GM23338 (cell line): ENCODE measurements around the gene CCDC122. TPM values are rescaled to one million over a fixed set of nuclear protein-coding genes. Genes with fewer than 3 reads are reported as not detected.

Experiments
- ATAC-seq: fragments of 200-7000 bp; cut with Tn5 transposase; 3 replicates; pipeline ENCODE4 v1.9.1; 2020
- DNase-seq: peaks from one replicate; pipeline ENCODE4 v3.0.0-alpha.2; 2015; ENCODE audit warnings: low spot score
- H2AFZ ChIP-seq: fragments of 200-600 bp; sonication (generic); 2 replicates; pipeline ENCODE4 v1.8.0; 2016; ENCODE audit warnings: antibody characterized with exemption, mild to moderate bottlenecking, moderate library complexity
- H3F3A ChIP-seq: fragments of 200-600 bp; sonication (generic); replicated peaks from 2 replicates; pipeline ENCODE4 v1.8.0; 2017; ENCODE audit warnings: antibody characterized with exemption, mixed run types, low read depth
- H3K27ac ChIP-seq: fragments of 200-600 bp; sonication (generic); 2 replicates; pipeline ENCODE4 v1.6.1; 2016; ENCODE audit warnings: low read depth
- H3K27me3 ChIP-seq: fragments of 200-600 bp; sonication (generic); 2 replicates; pipeline ENCODE4 v1.8.0; 2016; ENCODE audit warnings: mild to moderate bottlenecking, mixed run types, moderate library complexity; ENCODE audit not compliant: insufficient read depth
- H3K36me3 ChIP-seq: fragments of 200-600 bp; sonication (generic); 2 replicates; pipeline ENCODE4 v1.8.0; 2016; ENCODE audit warnings: mild to moderate bottlenecking; ENCODE audit not compliant: insufficient read depth
- H3K4me1 ChIP-seq: fragments of 200-600 bp; sonication (generic); 2 replicates; pipeline ENCODE4 v1.8.0; 2016; ENCODE audit warnings: mild to moderate bottlenecking, moderate library complexity; ENCODE audit not compliant: insufficient read depth
- H3K4me2 ChIP-seq: fragments of 200-600 bp; sonication (generic); 2 replicates; pipeline ENCODE4 v1.7.1; 2017; ENCODE audit warnings: mixed run types
- H3K4me3 ChIP-seq: fragments of 200-600 bp; sonication (generic); 2 replicates; pipeline ENCODE4 v1.6.1; 2016; ENCODE audit warnings: mixed run types
- H3K79me2 ChIP-seq: fragments of 200-600 bp; sonication (generic); replicated peaks from 2 replicates; pipeline ENCODE4 v1.8.0; 2017; ENCODE audit warnings: mild to moderate bottlenecking; ENCODE audit not compliant: insufficient read depth
- H3K9me2 ChIP-seq: fragments of 200-600 bp; sonication (generic); 2 replicates; pipeline ENCODE4 v1.8.0; 2017; ENCODE audit not compliant: insufficient read depth
- H4K20me1 ChIP-seq: fragments of 200-600 bp; sonication (generic); replicated peaks from 2 replicates; pipeline ENCODE4 v1.8.0; 2017; ENCODE audit warnings: mild to moderate bottlenecking; ENCODE audit not compliant: insufficient read depth
- H3K27ac Mint-ChIP-seq: 2 replicates; pipeline ENCODE4 v1.8.0; 2020; ENCODE audit warnings: inconsistent platforms, mild to moderate bottlenecking, moderate library complexity, mixed read lengths
- H3K27me3 Mint-ChIP-seq: 3 replicates; pipeline ENCODE4 v1.8.0; 2022; ENCODE audit warnings: low read depth, mild to moderate bottlenecking, moderate library complexity, mixed read lengths, inconsistent platforms; ENCODE audit not compliant: insufficient read depth, poor library complexity
- H3K36me3 Mint-ChIP-seq: 3 replicates; pipeline ENCODE4 v1.8.0; 2021; ENCODE audit warnings: low read depth, mild to moderate bottlenecking, inconsistent platforms, moderate library complexity, mixed read lengths
- H3K4me1 Mint-ChIP-seq: 3 replicates; pipeline ENCODE4 v1.8.0; 2020; ENCODE audit warnings: mild to moderate bottlenecking, inconsistent platforms, mixed read lengths
- H3K4me3 Mint-ChIP-seq: 3 replicates; pipeline ENCODE4 v1.8.0; 2021; ENCODE audit warnings: moderate library complexity, mild to moderate bottlenecking, inconsistent platforms, mixed read lengths
- H3K9me3 Mint-ChIP-seq: 3 replicates; pipeline ENCODE4 v1.8.0; 2020; ENCODE audit warnings: moderate library complexity, mild to moderate bottlenecking, inconsistent platforms, mixed read lengths
- CREB1 ChIP-seq: fragments of 250-450 bp; sonication (Bioruptor Pico); IDR thresholded peaks from 2 replicates; pipeline ENCODE4 v1.5.0; 2020; ENCODE audit warnings: low read depth, mild to moderate bottlenecking, moderate library complexity
- CTCF ChIP-seq, 2 experiments: fragments of 200-600 bp in 1 of 2; sonication (generic) in 1 of 2; conservative IDR thresholded peaks; 2 replicates each; pipeline versions ENCODE4 v1.5.1 to v1.6.1; 2016 to 2017; ENCODE audit warnings: antibody characterized with exemption in 2 of 2, low read depth in 2 of 2, mild to moderate bottlenecking in 2 of 2, moderate library complexity in 1 of 2
- ETS1 ChIP-seq: IDR thresholded peaks from 2 replicates; pipeline ENCODE4 v1.6.1; 2016; ENCODE audit warnings: antibody characterized with exemption
- EZH2phosphoT487 ChIP-seq: fragments of 200-600 bp; sonication (generic); IDR thresholded peaks from one replicate; pipeline ENCODE4 v1.8.1; 2018; ENCODE audit warnings: antibody characterized with exemption; ENCODE audit not compliant: unreplicated experiment
- JUNB ChIP-seq: IDR thresholded peaks from one replicate; pipeline ENCODE4 v1.6.1; 2016; ENCODE audit warnings: antibody characterized with exemption; ENCODE audit not compliant: unreplicated experiment
- NANOG ChIP-seq: IDR thresholded peaks from 2 replicates; pipeline ENCODE4 v1.6.1; 2016; ENCODE audit warnings: antibody characterized with exemption, borderline replicate concordance
- POLR2AphosphoS5 ChIP-seq: IDR thresholded peaks from 2 replicates; pipeline ENCODE4 v1.6.1; 2016; ENCODE audit warnings: antibody characterized with exemption, low read depth
- STAT1 ChIP-seq: IDR thresholded peaks from one replicate; pipeline ENCODE4 v1.6.1; 2016; ENCODE audit warnings: antibody characterized with exemption; ENCODE audit not compliant: unreplicated experiment
- ZNF114 ChIP-seq: fragments of 250-450 bp; sonication (Bioruptor Pico); IDR thresholded peaks from 2 replicates; pipeline ENCODE4 v1.5.0; 2020; ENCODE audit warnings: mild to moderate bottlenecking, moderate library complexity
- ZNF331 ChIP-seq: fragments of 250-450 bp; sonication (Bioruptor Pico); IDR thresholded peaks from 2 replicates; pipeline ENCODE4 v1.5.0; 2020; ENCODE audit warnings: low read depth, mild to moderate bottlenecking, moderate library complexity
- ZNF462 ChIP-seq: fragments of 250-450 bp; sonication (Bioruptor Pico); IDR thresholded peaks from 2 replicates; pipeline ENCODE4 v1.5.0; 2020; ENCODE audit warnings: mild to moderate bottlenecking, moderate library complexity
- polyA plus RNA-seq: library from polyadenylated mRNA; unstranded; fragments of >200 nt; fragmentation: Nextera tagmentation; extraction: Ambion mirVana; gene quantifications from 2 replicates; pipeline ENCODE4 v1.2.1, GENCODE V29; 2016
- total RNA-seq: library from RNA; depleted of rRNA; stranded (reverse); fragments of >200 nt; shearing (Covaris generic); gene quantifications from 2 replicates; pipeline ENCODE4 v1.2.3, GENCODE V29; 2014

CCDC122 gene
- total and polyA plus RNA-seq, 2 experiments from 2014 or later: 7.5 to 30.6 TPM

GRCh38 chr13:43905435-43906031, 26.0 kb upstream of the CCDC122 start:
- Histone ChIP-seq H3K4me2 (no peak overlapping the region), H3K27me3 (no peaks in the 10 kb centered on the region), H3K4me1 (no peaks in the 10 kb centered on the region), H4K20me1 (no peaks in the 10 kb centered on the region), H2AFZ (no peak overlapping the region), H3K36me3 (no peaks in the 10 kb centered on the region), H3K4me3 (no peak overlapping the region), H3K9me2 (no peaks in the 10 kb centered on the region), H3K79me2 (no peaks in the 10 kb centered on the region), H3F3A (no peaks in the 10 kb centered on the region), H3K27ac (no peak overlapping the region)
- H3K27ac Mint-ChIP-seq: no peak overlapping the region
- TF ChIP-seq CREB1 (no peak), POLR2AphosphoS5 (no peak), CTCF (conservative IDR thresholded peaks at IDR 0.05; ENCODE audit: low read depth in 2 of 2) (peak; percentile 77 to 86)
- no peaks in the 10 kb centered on the region for H3K36me3 Mint-ChIP-seq
- no peaks in the 10 kb centered on the region for H3K9me3 Mint-ChIP-seq
- peak; percentile 61 for ATAC-seq
- peaks cover 3% of the 10 kb centered on the region for H3K27me3 Mint-ChIP-seq
- no peaks in the 10 kb centered on the region for H3K4me1 Mint-ChIP-seq
- peak; percentile 82 for DNase-seq
- H3K4me3 Mint-ChIP-seq: no peak overlapping the region

GRCh38 chr13:43895940-43896339, 16.4 kb upstream of the CCDC122 start:
- Histone ChIP-seq H4K20me1 (no peaks in the 10 kb centered on the region), H3K9me2 (no peaks in the 10 kb centered on the region), H3K4me1 (no peaks in the 10 kb centered on the region), H2AFZ (no peak overlapping the region), H3K27me3 (no peaks in the 10 kb centered on the region), H3F3A (no peaks in the 10 kb centered on the region), H3K79me2 (no peaks in the 10 kb centered on the region), H3K27ac (no peak overlapping the region), H3K36me3 (no peaks in the 10 kb centered on the region), H3K4me2 (no peak overlapping the region), H3K4me3 (no peak overlapping the region)
- Mint-ChIP-seq H3K4me1 (peaks cover 3% of the 10 kb centered on the region; the same call in 1 of the 3 replicates), H3K27me3 (peaks cover 3% of the 10 kb centered on the region), H3K36me3 (no peaks in the 10 kb centered on the region), H3K9me3 (no peaks in the 10 kb centered on the region), H3K27ac (no peak overlapping the region), H3K4me3 (no peak overlapping the region)
- ATAC-seq (no peak), DNase-seq (no peak)
- TF ChIP-seq ZNF114 (no peak), CTCF (conservative IDR thresholded peaks at IDR 0.05; ENCODE audit: low read depth in 2 of 2) (no peak), EZH2phosphoT487 (no peak), ZNF331 (no peak), ETS1 (no peak), JUNB (no peak), POLR2AphosphoS5 (no peak), NANOG (no peak), STAT1 (no peak), CREB1 (no peak), ZNF462 (no peak)
